ENCODE results near the gene SCLT1. TPM values are rescaled to one million over a fixed set of nuclear protein-coding genes. Genes with fewer than 3 reads are reported as not detected.

Gene SCLT1
- total RNA-seq, 1 experiment from 2014 or later: 14.3 TPM

GRCh38 chr4:128908735-128909134, 184.6 kb downstream of the SCLT1 start:
- DNase-seq (ENCODE audit: low spot score) (no peak), ATAC-seq (no peak)
- TF ChIP-seq ESRRA (CRISPR knock-in tag; IDR thresholded peaks at IDR 0.05; ENCODE audit: borderline replicate concordance): no peak
- no peak for TF ChIP-seq TEAD1 (CRISPR knock-in tag; IDR thresholded peaks at IDR 0.05)
- no peak for TF ChIP-seq IRF2 (CRISPR knock-in tag; IDR thresholded peaks at IDR 0.05; ENCODE audit: borderline replicate concordance, low read depth)
- TF ChIP-seq RELA (CRISPR knock-in tag; IDR thresholded peaks at IDR 0.05; ENCODE audit: borderline replicate concordance): no peak
- TF ChIP-seq, protein P1, sequence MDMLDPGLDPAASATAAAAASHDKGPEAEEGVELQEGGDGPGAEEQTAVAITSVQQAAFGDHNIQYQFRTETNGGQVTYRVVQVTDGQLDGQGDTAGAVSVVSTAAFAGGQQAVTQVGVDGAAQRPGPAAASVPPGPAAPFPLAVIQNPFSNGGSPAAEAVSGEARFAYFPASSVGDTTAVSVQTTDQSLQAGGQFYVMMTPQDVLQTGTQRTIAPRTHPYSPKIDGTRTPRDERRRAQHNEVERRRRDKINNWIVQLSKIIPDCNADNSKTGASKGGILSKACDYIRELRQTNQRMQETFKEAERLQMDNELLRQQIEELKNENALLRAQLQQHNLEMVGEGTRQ (CRISPR knock-in tag; IDR thresholded peaks at IDR 0.05): no peak
- no peak for TF ChIP-seq HMGA2 (CRISPR knock-in tag; IDR thresholded peaks at IDR 0.05)
- TF ChIP-seq, protein P2, sequence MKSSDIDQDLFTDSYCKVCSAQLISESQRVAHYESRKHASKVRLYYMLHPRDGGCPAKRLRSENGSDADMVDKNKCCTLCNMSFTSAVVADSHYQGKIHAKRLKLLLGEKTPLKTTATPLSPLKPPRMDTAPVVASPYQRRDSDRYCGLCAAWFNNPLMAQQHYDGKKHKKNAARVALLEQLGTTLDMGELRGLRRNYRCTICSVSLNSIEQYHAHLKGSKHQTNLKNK (CRISPR knock-in tag; IDR thresholded peaks at IDR 0.05): no peak
- no peak for TF ChIP-seq TP53 (CRISPR knock-in tag; IDR thresholded peaks at IDR 0.05)
- TF ChIP-seq ELF4 (CRISPR knock-in tag; IDR thresholded peaks at IDR 0.05; ENCODE audit: low read depth): no peak
- ChIA-PET POLR2A (no interaction called here), CTCF (no interaction called here)
- no peak overlapping the region for H3K4me3 Mint-ChIP-seq
- no peaks in the 10 kb centered on the region for H3K36me3 Mint-ChIP-seq
- H3K9me3 Mint-ChIP-seq: no peaks in the 10 kb centered on the region
- no peaks in the 10 kb centered on the region for H3K27me3 Mint-ChIP-seq (ENCODE audit: low read depth)
- no peaks in the 10 kb centered on the region for H3K4me1 Mint-ChIP-seq
- no peak overlapping the region for H3K27ac Mint-ChIP-seq

DNA sequence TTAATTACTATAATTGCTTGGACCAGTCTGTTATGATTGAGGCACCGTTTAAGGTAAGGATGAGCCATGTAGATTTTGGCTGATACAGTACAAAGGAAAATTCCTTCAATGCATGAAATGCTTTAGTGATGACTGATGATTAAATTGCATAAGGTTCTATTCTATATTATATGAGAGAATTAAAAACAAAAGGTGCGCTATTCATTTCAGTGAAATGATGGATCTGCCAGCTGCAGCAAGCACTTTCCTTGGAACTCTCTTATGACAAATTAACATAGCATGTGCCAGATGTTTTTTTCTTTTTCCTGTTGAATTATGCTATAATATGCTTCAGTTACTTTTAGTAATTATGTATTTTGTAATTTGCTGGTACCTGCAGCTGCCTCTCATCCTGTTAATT, 185.4 kb downstream of the SCLT1 start:
- Mint-ChIP-seq H3K4me3 (no peak overlapping the region), H3K36me3 (no peaks in the 10 kb centered on the region), H3K9me3 (no peaks in the 10 kb centered on the region), H3K4me1 (no peaks in the 10 kb centered on the region), H3K27ac (no peak overlapping the region), H3K27me3 (ENCODE audit: low read depth) (no peaks in the 10 kb centered on the region)
- TF ChIP-seq NR2C2 (CRISPR knock-in tag; IDR thresholded peaks at IDR 0.05): no peak
- TF ChIP-seq ZNF219 (CRISPR knock-in tag; IDR thresholded peaks at IDR 0.05; ENCODE audit: borderline replicate concordance): no peak
- TF ChIP-seq ZNF317 (CRISPR knock-in tag; IDR thresholded peaks at IDR 0.05; ENCODE audit: borderline replicate concordance, low read depth): no peak
- no peak for TF ChIP-seq JUN (CRISPR knock-in tag; IDR thresholded peaks at IDR 0.05)
- no peak for TF ChIP-seq JAZF1 (CRISPR knock-in tag; IDR thresholded peaks at IDR 0.05)
- TF ChIP-seq, protein P3, sequence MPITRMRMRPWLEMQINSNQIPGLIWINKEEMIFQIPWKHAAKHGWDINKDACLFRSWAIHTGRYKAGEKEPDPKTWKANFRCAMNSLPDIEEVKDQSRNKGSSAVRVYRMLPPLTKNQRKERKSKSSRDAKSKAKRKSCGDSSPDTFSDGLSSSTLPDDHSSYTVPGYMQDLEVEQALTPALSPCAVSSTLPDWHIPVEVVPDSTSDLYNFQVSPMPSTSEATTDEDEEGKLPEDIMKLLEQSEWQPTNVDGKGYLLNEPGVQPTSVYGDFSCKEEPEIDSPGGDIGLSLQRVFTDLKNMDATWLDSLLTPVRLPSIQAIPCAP (CRISPR knock-in tag; IDR thresholded peaks at IDR 0.05): no peak
- TF ChIP-seq KAT7 (CRISPR knock-in tag; IDR thresholded peaks at IDR 0.05; ENCODE audit: borderline replicate concordance): no peak
- CTCF ChIA-PET: no interaction called here
- DNase-seq (ENCODE audit: low spot score) (no peak), ATAC-seq (no peak)
- POLR2A ChIA-PET: no interaction called here

GRCh38 chr4:128906581-128906980, 186.8 kb downstream of the SCLT1 start:
- H3K27me3 Mint-ChIP-seq (ENCODE audit: low read depth): no peaks in the 10 kb centered on the region
- H3K27ac Mint-ChIP-seq: no peak overlapping the region
- no peaks in the 10 kb centered on the region for H3K4me1 Mint-ChIP-seq
- DNase-seq (ENCODE audit: low spot score): no peak
- H3K4me3 Mint-ChIP-seq: no peak overlapping the region
- no peaks in the 10 kb centered on the region for H3K9me3 Mint-ChIP-seq
- TF ChIP-seq ZNF121 (CRISPR knock-in tag; IDR thresholded peaks at IDR 0.05): no peak
- no peak for TF ChIP-seq HMGXB4 (CRISPR knock-in tag; IDR thresholded peaks at IDR 0.05)
- TF ChIP-seq, protein P4, sequence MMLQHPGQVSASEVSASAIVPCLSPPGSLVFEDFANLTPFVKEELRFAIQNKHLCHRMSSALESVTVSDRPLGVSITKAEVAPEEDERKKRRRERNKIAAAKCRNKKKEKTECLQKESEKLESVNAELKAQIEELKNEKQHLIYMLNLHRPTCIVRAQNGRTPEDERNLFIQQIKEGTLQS (CRISPR knock-in tag; conservative IDR thresholded peaks at IDR 0.05): no peak
- TF ChIP-seq, protein P5, sequence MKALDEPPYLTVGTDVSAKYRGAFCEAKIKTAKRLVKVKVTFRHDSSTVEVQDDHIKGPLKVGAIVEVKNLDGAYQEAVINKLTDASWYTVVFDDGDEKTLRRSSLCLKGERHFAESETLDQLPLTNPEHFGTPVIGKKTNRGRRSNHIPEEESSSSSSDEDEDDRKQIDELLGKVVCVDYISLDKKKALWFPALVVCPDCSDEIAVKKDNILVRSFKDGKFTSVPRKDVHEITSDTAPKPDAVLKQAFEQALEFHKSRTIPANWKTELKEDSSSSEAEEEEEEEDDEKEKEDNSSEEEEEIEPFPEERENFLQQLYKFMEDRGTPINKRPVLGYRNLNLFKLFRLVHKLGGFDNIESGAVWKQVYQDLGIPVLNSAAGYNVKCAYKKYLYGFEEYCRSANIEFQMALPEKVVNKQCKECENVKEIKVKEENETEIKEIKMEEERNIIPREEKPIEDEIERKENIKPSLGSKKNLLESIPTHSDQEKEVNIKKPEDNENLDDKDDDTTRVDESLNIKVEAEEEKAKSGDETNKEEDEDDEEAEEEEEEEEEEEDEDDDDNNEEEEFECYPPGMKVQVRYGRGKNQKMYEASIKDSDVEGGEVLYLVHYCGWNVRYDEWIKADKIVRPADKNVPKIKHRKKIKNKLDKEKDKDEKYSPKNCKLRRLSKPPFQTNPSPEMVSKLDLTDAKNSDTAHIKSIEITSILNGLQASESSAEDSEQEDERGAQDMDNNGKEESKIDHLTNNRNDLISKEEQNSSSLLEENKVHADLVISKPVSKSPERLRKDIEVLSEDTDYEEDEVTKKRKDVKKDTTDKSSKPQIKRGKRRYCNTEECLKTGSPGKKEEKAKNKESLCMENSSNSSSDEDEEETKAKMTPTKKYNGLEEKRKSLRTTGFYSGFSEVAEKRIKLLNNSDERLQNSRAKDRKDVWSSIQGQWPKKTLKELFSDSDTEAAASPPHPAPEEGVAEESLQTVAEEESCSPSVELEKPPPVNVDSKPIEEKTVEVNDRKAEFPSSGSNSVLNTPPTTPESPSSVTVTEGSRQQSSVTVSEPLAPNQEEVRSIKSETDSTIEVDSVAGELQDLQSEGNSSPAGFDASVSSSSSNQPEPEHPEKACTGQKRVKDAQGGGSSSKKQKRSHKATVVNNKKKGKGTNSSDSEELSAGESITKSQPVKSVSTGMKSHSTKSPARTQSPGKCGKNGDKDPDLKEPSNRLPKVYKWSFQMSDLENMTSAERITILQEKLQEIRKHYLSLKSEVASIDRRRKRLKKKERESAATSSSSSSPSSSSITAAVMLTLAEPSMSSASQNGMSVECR (CRISPR knock-in tag; IDR thresholded peaks at IDR 0.05; ENCODE audit: borderline replicate concordance): no peak
- TF ChIP-seq MAX (CRISPR knock-in tag; IDR thresholded peaks at IDR 0.05): no peak
- ChIA-PET POLR2A (no interaction called here), CTCF (no interaction called here)
- H3K36me3 Mint-ChIP-seq: no peaks in the 10 kb centered on the region
- no peak for ATAC-seq

Data from WTC11 (cell line).